IPS-NIHi7 (cell line): ENCODE measurements around the gene NIPSNAP3A.
A peak's percentile ranks its signal among the peaks of the same experiment; 100 is the strongest.
"Not testable (repeated sequence)": the region's sequence is repeated elsewhere in the genome, so short reads cannot be mapped to it uniquely, and the experiment has no call there.

Source experiments
- DNase-seq: peaks from one replicate; pipeline ENCODE4 v3.0.0; 2012; ENCODE audit warnings: mixed read lengths; ENCODE audit errors: extremely low spot score

The NIPSNAP3A gene

DNA sequence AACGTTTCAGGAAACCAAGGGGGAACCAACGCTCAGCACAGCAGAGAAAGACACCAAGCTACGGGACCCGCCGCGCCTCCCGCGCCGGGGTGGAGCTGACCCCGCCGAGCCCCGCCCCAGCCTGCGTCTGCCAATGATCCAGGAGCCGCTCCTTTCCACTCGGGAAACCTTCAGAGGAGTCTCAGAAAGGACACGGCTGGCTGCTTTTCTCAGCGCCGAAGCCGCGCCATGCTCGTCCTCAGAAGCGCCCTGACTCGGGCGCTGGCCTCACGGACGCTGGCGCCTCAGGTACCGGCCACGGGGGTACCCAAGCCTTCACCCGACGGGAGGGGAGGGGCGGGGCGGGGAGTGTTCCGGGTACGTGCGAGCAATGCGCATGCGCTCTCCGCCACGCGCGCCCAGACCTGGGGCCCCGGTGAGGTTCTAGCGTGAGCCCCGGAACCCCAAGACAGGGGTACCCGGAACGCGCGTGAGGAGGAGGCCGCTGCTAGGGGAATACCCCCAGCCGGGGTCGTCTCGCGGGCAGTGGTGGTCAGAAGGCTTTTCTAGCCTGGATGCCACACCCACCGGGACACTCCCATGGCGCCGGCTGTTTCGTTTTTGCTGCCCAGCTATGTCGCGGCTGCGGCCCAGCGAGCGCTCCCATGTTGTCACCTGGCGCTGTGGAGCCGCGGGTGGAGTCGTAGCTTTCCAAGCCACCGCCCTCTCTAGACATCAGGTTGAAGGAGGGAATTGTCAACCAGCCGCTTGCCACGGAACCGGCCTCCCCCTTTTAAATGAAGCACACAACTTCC lies at the start of gene NIPSNAP3A:
TSS of gene NIPSNAP3A (plus strand) at position 119 of the 794 bp plus-strand sequence. CDS start at position 229, 110 bp downstream.
- DNase-seq: peak; percentile 82

DNA sequence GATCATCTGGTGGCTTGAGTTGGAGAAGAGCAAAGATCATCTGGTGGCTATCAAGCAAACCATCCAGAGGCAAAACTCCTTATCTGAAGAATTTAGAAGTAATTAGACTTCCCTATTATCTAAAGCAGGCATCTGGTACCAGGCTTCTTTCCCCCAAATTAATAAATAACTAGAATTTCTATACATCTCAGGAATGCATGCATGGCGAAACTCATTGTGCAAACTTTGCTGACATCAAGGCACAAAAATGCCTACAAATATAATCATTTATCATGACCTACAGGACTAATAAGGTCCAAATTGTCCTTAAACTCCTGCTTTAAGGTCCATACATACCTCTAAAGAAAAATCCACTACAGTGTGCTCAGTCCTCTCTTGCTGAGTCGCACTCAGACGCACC lies 47.2 kb upstream of the NIPSNAP3A start:
- no peak for DNase-seq

DNA sequence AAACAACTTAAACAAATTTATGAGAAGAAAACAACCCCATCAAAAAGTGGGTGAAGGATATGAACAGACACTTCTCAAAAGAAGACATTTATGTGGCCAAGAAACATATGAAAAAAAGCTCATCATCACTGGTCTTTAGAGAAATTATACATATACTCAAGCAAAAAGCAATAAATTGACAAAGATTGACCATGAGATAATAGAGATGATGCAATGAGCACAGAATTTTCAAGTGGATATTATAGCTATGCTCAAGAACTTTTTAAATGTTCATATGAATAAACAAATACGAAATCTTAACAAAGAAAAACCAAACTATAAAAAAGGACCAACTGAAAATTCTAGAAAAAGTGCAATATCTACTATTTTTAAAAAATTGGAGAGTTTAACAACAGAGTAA lies 38.7 kb upstream of the NIPSNAP3A start:
- DNase-seq: not testable (repeated sequence)

DNA sequence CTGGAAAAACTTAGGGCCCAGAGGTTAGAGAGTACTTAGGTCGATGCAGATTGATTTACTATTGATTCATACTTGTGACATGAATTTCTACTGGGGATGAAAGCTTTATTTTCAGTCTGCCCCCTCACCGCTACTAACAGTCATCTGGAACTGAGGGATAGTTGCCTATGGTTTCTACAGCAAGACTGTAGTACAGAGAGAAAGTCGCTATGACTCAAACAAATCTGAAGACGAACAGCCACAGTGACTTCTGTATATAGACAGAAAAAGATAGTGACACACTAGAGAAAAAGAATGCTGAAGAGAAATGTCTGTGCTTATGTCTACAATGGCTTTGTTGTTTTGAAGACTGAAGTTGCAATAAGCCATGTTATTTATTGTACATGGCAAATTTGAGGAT lies 35.9 kb upstream of the NIPSNAP3A start:
- DNase-seq: no peak

DNA sequence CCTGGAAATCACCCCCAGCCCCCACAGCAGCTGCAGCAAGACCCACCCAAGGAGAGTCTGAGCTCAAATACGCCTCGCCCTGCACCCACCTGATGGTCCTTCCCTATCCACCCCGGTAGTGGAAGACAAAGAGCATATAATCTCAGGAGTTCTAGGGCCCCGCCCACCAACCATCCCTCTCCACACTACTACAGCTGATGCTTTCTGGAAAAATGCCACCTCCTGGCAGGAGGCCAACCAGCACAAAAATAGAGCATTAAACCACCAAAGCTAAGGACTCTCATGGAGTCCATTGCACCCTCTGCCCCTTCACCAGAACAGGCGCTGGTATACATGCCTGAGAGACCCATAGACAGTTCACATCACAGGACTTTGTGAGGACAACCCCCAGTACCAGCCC lies 22.5 kb upstream of the NIPSNAP3A start:
- DNase-seq: no peak

DNA sequence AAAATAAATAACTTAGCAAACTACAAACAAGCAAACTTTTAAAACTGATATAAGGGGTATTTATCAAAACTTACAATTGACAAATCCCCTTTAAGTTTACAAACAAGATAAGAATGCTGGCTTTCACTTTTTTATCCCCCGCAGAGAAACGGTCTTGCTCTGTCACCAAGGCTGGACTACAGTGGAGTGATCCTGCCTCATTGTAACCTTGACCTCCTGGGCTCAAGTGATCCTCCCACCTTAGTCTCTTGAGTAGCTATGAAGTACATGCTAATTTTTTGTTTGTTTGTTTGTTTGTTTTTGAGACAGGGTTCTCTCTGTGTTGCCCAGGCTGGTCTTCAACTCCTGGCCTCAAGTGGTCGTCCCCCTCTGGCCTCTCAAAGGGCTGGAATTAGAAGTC lies 9.0 kb upstream of the NIPSNAP3A start:
- DNase-seq: no peak

DNA sequence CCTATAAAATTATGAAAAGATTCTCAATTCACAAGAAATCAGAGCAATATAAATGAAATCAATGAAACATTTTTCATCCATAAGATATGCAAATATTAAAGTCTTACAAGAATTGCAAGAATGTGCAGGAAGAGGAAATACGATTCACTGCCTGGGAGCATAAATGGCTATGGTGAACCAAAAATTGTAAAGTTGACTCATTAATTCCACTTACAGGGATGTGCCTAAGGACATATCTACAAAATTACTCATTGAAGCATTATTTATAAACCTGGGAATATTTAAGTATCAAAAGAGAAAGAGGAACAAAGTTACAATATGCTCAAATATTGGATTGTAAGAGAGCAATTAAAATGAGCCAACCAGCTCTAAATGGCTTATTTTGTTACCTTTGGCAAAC lies 6.9 kb upstream of the NIPSNAP3A start:
- no peak for DNase-seq

DNA sequence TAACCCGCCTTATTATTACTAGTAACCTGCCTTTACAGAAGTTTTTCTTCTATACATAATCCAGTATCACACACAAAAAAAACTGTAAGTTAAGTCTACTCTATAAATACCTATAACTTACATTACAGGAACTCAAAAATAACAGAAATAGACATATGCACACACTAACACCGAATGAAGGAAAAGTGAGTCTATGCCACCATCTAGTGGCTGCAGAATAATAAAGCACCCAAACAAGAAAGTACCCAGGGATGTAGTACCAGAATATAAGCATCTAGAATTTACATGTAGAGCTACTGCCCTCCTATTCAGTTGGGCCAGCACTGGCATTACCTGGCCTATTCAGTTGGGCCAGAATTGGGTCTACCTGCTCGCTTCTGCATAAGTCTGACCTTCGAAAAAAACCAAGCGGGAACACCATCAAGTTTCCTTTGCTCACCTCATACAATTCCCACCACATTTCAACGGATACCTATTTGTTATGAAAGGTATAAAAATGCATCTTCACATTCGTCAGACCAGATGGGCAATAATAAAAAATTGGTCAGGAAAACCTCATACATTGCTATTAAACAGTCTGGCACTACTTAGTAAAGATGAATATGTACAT lies 4.0 kb upstream of the NIPSNAP3A start:
- DNase-seq: peak; percentile 43

DNA sequence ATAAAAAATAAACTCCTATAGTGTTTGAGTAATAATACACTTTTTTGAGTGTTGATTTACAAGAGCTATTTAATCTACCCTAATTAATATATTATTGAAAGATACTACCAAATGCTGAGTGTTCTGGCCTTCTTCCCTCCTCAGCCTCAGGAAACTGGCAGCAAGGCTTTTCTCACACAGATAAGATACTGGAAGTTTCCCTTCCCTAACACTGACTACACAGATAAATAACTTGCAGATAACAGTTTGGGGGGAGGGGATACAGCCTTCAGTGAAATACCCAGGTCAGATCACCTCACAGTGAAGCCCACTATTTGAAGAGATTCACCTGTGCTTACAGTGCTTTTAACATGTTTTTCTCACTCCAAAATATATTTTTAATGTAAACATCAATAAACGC lies 1.6 kb upstream of the NIPSNAP3A start:
- no peak for DNase-seq

DNA sequence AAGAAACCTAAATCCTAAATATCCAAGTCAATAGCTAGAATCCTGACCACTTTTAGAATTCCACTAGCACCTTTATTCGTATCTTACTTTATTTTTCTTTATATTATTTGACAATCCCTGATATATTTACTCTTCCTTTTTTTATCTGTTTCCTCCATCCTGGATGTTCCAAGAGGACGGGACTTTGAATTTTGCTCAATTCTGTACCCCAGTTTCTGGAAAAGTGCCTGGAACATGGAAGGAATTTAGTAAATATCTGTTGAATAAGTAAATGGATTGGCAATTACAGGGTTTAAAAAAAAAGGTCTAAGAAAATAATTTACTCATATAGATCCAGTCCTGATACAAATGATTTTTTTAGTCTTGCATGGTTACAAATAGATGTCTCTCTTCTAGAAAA lies 1.2 kb upstream of the NIPSNAP3A start:
- no peak for DNase-seq

DNA sequence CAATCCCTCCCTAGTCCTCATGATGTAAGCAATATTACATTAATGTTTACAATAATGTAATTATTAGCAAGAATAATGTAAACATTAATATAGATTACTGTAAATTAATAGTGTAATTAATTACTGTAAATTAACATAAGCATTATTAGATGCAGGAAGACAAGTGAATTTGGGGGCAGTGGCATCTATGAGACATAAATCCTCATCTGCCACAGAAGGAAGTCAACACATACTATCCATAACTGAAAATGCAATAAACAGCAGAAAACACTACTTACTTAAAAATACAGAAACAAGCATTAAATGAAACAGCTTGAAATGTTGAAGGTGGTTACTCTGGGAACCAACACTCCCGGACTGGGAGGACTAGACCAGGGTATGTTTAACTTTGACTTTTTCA lies 685 bp upstream of the NIPSNAP3A start:
- no peak for DNase-seq

DNA sequence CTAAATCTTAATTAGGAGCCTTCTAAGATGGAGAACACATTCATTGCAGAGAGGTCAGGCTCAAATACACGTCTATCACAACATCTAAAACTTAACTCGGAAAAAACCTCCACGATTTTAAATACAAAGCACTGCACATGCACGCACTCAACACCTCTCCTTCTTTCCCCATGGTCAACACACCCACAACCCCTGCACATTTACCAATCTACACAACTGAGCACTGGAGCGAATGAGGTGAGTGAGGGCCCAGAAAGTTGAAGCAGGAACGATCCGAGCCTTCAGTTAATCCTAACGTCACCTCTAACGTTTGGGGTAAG lies 278 bp upstream of the NIPSNAP3A start:
- no peak for DNase-seq

DNA sequence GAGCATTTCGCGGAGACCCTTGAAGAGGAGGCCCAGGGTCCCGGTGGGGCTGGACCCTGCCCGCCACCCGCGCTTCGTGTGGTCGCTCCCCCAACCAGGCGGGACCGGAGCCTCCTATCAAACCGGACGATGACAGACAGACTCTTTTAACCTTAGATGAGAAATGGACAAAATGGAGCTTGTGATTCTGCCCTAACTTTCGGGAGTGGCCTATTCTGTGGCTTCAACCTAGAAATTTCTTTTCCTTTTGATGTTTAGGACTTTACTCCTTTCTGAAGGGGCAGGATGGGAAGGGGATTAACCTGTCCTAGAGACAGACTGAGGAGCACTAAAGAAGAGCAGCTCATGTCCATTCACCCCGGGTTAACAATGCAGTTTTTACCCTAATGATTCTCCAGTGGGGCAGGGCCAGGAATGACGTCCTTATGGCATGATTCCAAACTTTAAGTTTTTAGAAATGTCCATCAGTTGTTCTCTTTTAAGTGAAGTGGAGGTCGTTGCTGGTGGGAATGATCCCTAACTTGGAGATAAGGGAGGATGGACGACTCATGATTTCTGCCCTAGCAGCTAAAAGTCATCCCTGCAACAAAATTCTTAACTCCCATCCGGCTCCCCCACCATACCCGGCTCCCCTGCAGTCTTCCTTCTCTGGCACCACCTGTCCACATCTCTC lies 1.0 kb downstream of the NIPSNAP3A start:
- DNase-seq: peak; percentile 11

DNA sequence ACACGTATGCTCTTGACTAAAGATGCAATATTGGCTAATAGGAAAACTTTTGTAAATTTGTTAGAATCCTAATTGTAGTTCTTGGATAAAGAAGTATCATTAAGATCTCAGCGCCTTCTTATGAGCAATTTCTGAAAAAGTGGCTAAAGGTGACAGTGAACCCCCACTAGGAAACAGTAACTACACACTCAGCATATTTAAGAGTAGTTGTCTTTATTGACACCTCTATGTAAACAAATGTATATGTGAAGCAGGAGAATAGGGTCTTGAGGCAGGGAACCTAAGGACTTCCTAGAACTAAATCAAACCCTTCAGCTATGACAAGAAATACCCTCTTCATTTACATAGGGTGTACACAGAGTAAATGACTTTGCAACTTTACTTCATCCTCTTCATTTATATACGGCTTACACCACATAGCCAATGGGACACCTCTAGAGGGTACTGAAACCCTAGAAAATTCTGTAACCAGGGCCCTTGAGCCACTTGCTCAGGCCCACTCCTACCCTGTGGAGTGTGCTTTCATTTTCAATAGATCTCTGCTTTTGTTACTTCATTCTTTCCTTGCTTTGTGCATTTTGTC lies 2.8 kb downstream of the NIPSNAP3A start:
- no peak for DNase-seq

DNA sequence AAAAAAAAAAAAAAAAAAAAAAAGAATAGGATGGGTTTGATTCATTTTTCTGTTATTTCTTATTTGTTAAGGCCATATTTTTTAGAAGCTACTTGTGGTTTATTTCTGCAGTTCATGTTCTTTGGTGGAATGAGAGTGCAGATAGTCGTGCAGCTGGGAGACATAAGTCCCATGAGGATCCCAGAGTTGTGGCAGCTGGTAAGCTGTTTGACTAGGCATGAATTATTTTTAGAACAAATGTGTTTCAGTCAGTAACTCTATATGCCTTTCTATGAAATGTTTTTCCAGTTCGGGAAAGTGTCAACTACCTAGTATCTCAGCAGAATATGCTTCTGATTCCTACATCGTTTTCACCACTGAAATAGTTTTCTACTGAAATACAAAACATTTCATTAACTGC lies 11.5 kb downstream of the NIPSNAP3A start:
- no peak for DNase-seq

DNA sequence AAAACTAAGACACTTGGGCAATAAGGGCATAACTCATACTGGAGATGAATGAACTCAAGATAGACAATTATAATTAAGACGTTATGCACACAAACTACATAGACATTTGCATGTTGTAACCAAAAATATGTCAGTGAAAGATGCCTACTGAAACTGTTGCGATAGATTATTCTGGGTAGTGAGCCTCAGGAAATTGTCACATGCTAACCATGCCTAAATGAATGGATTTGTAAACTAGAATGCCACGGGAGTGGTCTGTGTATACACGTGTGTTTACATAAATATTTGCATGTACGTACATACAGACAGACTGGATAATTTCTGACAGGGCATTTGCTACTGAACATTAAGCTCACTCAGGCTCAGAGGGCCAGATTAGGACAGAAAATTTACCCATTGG lies 17.7 kb downstream of the NIPSNAP3A start:
- DNase-seq: no peak

DNA sequence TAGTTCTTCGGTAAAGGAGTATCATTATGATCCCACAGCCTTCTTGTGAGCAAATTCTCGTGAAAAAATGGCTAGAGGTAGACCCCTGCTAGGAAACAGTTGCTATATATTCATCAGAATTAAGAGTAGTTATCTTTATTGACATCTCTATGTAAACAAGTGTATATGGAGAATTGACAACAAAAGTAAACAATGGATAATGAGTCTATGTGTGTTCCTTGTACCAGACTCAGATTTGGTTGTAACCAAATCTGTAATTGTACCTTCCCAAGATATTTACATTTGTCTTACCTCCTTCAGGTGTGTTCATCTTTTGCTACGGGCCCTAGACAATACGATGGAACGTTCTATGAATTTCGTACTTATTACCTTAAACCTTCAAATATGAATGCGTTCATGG lies 18.5 kb downstream of the NIPSNAP3A start:
- no peak for DNase-seq

DNA sequence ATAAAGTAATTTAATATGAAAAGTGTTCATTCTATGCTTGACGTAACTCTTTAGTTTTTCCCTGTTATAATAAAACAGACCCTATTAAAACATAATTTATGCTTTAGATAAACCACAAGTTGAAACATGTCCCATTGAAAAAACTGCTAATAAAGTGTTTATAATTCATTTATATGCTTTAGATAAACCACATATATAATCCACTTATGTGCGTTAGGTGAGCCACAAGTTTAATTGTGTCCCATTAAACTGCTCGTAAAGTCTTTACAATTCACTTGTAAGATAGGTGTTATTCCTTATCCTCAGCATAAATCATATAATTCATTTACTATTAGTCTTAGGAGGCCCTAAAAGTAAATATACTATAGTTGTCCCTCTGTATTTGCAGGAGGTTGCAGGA lies 20.0 kb downstream of the NIPSNAP3A start:
- DNase-seq: no peak

DNA sequence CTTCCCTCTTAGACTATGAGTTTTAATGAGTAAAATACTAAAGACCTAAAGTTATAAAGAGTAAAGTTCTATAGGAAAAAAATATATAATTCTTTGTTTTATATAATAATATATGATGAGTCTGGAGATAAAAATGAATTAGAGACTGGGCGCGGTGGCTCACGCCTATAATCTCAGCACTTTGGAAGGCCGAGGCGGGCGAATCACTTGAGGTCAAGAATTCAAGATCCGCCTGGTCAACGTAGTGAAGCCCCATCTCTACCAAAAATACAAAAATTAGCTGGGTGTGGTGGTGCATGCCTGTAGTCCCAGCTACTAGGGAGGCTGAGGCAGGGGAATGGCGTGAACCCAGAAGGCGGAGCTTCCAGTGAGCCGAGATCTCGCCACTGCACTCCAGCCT lies 21.5 kb downstream of the NIPSNAP3A start:
- not testable (repeated sequence) for DNase-seq

DNA sequence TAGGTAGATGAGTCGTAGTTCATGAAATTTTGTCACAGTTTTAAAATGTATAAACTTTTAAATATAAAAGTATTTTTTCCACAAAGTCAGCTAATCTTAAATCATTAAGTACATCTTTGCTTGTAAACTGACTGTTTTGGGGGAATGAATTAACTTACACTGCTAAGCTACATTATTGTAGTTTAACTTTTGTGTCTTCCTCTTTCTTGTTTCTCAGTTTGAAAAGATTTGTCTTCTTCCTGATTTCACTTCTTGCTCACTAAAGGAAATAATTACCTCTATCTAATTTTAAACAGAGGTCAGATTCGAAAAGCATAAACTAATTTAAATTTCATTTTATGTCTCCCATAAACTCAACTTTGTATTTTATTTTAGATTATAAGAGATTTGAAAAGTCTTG lies 22.2 kb downstream of the NIPSNAP3A start:
- no peak for DNase-seq

DNA sequence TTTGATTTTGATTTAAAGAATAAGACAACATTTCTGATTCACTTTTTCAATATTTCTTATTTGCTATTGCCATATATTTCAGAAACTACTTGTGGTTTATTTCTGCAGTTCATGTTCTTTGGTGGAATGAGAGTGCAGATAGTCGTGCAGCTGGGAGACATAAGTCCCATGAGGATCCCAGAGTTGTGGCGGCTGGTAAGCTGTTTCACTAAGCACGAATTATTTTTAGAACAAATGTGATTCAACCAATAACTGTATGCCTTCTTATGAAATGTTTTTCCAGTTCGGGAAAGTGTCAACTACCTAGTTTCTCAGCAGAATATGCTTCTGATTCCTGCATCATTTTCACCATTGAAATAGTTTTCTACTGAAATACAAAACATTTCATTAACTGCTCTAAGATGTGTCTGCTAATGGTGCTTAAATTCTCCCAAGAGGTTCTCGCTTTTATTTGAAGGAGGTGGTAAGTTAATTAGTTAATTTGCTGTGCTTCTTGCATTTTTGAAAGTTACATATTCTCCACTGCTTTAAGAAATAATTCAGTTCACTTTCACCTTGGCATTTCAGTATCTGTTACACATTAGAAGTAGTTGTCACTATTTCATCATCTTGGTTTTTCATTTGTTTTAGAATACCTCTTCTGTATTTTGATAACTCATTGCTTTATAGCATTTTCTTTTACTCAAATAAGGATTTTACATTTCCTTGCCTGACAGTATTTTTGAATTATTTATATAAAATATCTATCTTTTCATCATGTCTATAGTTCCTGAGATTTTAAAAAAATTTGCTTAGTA lies 25.4 kb downstream of the NIPSNAP3A start:
- no peak for DNase-seq

DNA sequence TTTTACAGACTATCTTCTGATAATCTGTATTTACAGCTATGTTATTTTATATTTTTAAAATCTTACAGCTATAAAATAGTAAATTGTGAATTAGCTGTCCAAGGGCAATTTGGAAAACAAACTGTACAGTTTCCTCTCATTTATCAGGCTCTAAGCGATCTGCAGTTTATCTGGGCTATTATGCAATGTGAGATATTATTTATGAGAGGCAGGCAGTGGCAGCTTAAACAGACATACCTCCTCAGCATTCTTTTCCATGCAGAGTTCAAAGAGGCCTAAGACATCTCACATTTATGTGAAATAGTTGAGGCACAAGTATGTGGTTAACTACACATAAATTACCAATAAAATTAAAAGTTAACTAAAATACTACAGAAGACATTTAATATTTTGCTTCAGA lies 26.6 kb downstream of the NIPSNAP3A start:
- DNase-seq: no peak
